Measurements from ENCODE around the gene TJP3.

TJP3 gene

DNA sequence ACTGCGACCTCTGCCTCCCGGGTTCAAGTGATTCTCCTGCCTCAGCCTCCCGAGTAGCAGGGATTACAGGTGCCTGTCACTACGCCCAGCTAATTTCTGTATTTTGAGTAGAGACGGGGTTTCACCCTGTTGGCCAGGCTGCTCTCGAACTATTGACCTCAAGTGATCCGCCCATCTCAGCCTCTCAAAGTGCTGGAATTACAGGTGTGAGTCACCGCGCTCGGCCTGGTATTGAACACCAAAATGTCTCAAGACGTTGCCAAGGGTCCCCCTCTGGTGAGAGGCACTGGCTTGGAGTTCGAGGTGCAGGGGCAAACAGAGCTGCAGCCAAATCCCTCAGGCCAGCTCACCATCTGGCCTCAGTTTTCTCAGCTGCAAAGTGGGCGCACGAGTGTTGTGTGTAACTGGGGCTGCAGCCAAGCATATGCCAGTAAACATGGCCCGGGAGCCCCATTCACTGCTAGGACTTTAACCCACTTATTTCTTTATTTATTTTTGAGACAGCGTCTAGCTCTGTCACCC, 8.0 kb downstream of the TJP3 start:
- DNase-seq (ENCODE audit: low spot score): no peak

DNA sequence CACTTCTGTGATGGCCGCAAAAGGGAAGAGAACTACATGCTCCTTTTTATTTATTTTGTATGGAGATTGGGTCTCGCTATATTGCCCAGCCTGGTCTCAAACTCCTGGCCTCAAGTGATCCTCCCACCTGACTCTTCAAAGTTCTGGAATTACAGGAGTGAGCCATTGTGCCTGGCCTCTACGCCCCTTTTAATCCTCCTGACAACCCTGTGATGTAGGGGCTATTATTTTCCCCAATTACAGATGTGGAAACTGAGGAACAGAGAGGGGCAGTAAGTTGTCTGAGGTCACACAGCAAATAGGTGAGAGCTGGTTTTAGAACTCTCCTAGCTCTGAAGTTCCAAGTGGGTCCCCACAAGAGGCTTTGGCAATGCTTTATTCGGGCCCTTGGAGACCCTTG, 11.7 kb downstream of the TJP3 start:
- no peak for DNase-seq (ENCODE audit: low spot score)

DNA sequence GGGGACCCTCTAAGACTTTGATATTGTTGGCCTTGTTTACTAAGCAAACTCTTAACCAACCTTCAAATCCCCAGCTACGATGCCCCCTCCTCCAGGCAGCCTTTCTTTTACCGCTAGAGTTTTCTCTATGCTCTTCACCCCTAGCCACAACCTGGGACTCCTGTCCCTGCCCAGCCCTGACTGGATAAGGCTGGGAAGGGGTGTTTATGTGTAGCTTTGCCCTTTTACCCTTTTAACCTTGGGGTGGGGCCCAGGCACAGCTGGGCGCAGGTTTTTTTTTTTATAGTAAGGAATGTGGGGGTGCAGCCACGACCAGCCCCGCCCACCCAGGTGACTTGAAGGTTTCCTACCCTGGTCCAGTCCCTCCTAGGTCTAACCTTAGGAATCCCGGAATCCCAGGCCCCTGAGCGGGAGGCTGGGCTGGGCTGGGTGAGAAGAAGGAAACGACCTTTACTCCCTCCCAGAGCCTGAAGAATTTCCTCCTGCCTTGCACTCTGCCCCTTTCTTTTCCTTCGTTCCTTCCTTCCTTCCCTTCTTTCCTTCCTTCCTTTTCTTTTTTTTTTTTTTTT, 12.2 kb downstream of the TJP3 start:
- no peak for DNase-seq (ENCODE audit: low spot score)

DNA sequence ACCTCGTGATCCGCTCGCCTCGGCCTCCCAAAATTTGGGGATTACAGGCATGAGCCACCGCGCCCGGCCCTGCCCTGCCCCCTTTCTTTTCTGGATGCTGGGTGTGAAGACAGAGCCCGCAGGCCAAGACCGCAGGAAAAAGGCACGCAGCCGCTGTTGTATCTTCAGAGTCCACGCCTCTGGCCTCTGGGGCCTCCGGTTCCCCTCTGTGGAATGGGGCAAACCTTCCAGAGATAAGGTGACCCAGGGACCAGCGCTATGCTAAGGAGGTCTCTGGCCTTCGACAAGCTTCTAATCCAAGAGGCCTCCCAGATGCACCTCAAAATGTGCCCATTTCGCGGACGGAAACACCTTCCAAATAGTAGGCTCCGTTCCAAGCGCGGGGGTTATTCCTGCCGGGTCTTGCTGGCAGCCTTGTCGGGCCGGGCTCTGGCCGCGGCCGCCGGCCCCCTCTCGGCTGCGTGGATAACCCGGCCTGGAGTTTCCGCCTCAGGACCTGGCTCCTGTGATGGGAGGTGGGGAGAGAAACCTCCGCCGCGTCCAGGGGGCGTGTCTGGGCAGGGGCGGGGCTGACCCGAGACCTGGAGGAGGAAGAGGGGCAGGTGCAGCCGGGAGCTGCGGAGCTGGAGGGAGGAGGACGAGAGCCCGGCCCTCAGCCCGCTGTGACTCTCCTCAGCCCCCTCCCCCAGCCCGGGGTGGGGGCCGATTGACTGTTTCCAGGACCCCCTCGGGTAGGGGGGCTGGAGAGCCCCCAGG, 13.1 kb downstream of the TJP3 start:
- DNase-seq (ENCODE audit: low spot score): peak; percentile 91

DNA sequence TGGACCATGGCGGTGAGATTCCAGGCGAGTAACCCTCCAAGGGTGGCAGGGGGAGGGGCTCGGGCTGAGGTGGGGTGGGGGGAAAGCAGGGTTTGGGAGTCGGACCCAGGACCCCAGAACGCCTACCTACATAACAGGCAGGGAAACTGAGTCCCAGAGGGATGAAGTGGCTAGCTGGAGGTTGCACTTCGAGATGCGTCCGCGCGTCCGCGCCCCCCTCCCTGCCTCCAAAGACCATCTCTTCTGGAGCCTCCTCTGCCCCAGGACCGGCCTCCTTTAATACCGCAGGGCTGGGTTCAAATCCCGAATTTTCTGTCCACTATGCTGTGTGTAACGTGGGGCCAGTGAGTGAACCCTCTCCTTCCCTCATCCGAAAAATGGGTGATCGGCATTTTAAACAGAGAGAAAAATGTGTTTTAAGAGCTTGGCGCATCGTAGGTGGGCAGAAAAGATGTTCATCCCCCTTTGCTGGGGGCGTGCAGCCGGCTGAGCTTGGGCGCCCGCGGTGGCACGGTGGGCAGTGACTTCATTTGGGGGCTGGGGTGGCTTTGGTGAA, 13.8 kb downstream of the TJP3 start:
- no peak for DNase-seq (ENCODE audit: low spot score)

DNA sequence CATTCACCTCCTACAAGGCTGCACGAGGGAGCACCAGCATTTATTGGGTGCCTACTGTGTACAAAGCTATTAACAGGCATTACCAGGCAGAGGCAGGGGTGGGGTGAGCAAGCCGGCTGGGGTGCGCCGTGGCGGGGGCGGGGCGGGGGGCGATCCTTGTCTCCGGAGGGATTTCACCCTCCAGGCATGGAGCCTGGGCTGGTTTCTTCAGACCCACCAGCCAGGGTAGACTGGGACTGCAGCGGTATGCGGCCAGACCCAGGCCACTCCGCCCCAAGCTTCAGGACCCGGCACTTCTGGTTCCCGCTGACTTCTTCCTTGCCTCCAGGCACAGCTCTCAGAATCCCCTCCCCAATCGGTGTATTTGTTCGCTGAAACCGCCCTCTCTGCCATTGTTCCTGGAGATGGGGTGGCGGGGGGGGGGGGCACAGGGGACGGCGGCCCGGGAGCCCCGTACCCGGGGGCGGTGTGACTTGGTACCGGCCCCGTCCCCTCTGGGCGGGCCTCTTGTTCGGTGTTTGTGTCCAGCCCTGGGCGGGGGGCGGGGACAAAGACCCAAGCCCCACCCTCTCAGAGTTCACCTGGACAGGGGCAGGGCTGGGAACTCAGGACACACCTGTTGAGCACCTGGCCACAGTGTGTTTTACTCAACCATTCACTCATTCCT, 14.4 kb downstream of the TJP3 start:
- no peak for DNase-seq (ENCODE audit: low spot score)

DNA sequence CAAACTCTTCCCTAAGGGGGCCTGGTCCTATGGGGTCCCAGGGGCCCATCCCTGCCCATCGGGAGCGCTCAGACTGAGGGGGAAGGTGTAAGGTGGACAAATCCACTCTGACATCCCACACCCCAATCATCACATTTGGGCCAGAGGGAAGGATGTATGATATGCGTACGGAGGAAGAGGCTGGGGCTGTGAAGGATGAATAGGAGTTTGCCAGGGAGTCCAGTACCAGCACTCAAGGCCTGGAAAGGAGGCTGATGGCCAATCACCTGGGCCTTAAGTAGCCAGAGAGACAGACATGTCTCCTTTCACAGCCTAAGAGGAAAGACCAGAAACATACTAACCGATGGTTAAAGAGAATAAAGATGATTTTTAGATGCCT, 14.9 kb downstream of the TJP3 start:
- no peak for DNase-seq (ENCODE audit: low spot score)

DNA sequence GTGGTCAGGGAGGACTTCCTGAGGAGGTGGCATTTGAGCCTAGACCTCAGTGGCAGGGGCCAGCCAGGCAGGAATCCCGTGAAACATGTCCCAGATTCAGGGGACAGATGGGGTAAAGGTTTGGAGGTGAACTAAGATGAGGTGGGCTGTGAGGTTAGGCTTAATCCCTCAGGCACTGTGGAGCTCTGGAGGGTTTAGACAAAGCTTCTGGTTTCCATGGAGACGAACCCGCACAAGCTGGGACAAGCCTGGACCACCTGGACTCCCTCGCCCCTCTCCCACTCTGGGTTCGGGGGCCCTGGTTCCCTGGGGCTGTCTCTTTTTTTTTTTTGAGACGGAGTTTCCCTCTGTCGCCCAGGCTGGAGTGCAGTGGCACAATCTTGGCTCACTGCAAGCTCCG, 15.7 kb downstream of the TJP3 start:
- DNase-seq (ENCODE audit: low spot score): no peak

DNA sequence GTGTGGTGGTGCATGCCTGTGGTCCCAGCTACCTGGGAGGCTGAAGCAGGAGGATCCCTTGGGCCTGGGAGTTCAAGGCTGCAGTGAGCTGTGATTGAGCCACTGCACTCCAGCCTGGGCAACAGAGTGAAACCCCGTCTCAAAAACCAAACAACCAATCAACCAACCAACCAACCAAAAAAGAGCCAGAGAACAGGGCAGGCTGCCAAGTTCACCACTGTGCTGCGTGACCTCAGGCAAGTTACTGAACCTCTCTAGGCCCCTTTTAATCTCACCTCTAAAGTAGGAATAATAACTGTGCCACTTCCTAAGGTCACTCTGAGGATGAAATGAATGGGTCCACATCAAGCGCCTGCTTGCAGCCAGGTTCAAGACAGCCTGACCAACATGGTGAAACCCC, 16.9 kb downstream of the TJP3 start:
- DNase-seq (ENCODE audit: low spot score): no peak

DNA sequence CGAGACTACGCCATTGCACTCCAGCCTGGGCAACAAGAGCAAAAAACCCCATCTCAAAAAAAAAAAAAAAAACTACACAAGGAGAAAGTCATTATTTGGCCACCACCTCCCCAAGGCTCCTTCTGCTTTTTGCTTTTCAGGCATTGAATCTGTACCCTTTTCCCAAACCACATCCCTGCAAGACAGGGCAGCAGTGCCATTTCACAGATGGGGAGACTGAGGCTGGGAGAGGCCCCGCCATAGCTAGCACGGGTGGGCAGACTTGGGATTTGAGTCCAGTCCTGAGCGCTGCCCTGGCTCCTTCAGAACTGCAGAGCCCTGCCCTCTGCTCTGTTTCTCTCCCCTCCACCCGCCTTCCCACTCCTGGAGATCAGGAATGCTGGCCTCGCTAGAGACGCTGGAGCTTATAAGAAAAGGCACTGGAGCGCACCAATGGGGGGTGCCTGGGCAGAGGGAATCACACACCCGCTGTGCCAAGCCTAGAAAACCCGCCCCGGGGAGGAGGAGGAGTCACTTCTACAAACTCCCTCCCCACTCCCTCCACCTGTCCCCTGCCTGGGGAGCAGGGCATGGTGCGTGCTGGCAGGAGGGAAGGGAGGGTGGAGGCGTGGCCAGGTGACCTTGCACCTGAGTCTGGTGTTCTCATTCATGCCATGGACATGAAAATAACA, 17.6 kb downstream of the TJP3 start:
- no peak for DNase-seq (ENCODE audit: low spot score)

DNA sequence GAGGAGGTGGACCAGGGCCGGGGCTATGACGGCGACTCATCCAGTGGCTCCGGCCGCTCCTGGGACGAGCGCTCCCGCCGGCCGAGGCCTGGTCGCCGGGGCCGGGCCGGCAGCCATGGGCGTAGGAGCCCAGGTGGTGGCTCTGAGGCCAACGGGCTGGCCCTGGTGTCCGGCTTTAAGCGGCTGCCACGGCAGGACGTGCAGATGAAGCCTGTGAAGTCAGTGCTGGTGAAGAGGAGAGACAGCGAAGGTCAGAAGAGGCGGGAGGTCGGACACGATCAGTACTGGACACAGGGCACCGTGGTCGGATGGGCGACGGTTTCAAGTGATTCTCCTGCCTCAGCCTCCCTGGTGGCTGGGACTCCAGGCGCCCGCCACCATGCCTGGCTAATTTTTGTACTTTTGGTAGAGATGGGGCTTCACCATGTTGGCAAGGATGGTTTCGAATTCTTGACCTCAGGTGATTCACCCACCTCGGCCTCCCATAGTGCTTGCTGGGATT, 22.3 kb downstream of the TJP3 start:
- DNase-seq (ENCODE audit: low spot score): no peak

DNA sequence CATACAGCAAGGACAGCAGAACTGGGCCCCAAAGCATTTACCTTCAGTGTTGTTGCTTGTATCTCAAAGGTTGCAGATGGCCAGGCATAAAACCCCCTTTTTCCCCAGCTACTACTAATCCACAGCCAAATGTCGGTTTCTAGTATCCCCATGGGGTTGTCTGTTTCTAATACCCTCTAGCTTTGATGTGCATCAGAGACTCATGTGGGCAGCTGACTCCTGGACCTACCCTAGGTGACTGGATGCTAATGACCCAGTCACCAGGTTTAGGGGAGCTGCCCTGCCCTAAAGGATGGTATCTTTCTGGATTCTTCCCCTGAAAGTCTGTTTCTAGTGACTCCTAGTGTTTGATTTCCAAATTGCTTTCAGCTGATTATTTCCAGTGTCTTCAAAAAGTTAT, 23.9 kb downstream of the TJP3 start:
- DNase-seq (ENCODE audit: low spot score): peak; percentile 35

DNA sequence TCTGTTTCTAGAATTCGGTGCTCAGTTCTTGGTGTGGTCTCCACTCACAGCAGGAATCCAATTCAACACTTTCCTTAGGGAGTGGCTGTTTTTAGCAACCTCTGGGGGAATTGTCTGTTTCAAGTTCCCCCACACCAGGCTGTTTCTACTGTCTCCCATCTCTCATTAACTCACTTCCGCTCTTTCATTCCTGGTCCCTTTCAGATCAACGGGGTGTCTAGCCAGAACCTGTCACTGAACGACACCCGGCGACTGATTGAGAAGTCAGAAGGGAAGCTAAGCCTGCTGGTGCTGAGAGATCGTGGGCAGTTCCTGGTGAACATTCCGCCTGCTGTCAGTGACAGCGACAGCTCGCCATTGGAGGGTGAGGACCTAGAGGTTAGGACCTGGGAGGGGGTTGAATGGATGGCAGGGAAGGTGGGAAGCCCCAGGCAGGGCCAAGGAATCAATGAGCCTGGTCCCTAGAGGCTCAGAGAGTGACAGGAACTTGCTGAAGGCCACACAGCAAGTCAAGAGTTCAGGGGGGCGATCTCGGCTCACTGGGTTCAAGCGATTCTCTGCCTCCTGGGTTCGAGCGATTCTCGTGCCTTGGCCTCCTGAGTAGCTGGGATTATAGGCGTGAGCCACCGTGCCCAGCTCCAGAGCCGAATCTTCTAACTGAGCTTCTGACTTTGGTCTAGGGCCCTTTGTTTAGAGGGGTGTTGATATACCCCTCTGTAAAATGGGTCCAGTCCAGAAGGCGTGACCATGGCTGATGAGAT, 25.5 kb downstream of the TJP3 start:
- DNase-seq (ENCODE audit: low spot score): no peak

DNA sequence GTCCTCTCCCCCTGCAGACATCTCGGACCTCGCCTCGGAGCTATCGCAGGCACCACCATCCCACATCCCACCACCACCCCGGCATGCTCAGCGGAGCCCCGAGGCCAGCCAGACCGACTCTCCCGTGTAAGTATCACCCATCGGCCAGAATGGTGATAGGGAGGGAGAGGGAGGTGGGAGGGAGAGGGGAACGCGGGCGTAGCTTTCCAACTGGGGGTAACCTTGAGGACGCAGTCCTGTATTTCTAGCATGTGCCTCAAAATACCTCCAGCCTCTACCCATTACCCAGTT, 26.1 kb downstream of the TJP3 start:
- DNase-seq (ENCODE audit: low spot score): no peak

DNA sequence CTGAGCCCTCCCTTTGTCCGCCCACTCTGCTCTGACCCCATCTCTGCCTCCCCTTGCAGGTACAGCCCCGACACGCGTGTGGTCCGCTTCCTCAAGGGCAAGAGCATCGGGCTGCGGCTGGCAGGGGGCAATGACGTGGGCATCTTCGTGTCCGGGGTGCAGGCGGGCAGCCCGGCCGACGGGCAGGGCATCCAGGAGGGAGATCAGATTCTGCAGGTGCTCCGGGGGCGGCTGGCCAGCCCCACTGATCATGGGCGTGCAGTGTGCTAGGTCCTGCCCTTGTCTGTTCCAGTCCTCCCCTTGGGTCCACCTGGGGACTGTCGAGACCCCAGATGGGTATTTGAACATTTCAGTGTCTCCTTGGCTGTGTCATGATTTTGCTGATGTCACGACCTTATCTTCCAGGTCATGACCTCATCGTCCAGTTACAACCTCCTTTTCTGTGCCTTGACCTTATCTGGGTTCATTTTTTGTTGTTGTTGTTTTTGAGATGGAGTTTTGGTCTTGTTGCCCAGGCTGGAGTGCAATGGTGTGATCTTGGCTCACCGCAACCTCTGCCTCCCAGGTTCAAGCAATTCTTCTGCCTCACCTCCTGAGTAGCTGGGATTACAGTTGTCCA, 28.0 kb downstream of the TJP3 start:
- no peak for DNase-seq (ENCODE audit: low spot score)

DNA sequence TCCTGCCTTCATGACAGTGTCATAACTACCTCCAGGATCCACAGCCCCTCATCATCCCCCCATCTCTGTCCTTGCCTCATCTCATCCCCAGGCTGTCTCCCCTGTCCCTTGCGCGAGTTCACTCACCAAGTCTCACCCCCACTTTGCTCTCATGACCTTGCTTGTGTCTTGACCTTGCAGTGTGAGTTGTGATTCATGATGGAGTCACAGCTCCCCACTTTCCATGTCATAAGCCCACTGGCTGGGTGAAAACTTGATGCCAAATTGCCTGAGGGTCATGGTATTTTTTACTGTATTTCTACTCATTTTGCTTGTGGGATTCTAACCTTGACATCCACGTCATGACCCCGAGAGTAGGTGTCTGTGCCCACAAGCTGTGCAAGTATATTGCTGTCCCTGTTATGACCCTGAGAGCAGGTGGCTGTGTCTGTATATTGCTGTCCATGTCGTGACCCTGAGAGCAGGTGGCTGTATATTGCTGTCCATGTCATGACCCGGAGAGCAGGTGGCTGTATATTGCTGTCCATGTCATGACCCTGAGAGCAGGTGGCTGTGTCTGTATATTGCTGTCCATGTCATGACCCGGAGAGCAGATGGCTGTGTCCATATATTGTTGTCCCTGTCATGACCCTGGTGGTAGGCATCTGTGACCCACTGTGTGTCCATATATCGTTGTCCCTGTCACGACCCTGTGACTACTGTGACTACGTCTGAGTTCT, 29.5 kb downstream of the TJP3 start:
- DNase-seq (ENCODE audit: low spot score): no peak

DNA sequence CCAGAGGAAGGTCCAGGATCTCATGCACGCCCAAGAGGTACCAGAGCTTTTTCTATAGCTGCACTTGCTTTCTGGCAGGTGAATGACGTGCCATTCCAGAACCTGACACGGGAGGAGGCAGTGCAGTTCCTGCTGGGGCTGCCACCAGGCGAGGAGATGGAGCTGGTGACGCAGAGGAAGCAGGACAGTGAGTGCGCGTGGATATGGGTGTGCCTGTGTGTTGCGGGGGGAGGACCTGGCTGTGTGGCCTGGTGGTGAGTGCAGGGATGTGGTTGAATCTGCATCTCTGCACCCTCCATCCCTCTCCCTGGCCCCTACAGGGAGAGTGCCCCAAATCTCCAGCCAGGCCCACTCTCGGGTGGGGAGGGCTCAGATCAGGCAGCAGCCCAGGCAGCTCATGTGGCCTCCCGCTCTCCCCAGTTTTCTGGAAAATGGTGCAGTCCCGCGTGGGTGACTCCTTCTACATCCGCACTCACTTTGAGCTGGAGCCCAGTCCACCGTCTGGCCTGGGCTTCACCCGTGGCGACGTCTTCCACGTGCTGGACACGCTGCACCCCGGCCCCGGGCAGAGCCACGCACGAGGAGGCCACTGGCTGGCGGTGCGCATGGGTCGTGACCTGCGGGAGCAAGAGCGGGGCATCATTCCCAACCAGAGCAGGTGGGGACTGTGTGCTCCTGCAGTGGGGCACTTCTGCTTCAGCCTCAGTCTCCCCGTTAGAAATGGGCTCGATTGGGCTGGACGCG, 30.5 kb downstream of the TJP3 start:
- DNase-seq (ENCODE audit: low spot score): no peak

DNA sequence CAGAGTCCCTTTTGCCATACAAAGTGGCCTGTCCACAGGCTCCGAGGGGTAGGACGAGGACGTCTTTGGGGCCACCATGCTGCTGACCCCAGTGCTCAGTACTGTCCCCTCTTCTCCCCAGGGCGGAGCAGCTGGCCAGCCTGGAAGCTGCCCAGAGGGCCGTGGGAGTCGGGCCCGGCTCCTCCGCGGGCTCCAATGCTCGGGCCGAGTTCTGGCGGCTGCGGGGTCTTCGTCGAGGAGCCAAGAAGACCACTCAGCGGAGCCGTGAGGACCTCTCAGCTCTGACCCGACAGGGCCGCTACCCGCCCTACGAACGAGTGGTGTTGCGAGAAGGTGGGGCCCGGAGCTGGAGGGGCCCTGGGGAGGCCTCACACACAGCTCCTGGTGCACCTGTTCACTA, 32.2 kb downstream of the TJP3 start:
- DNase-seq (ENCODE audit: low spot score): no peak

DNA sequence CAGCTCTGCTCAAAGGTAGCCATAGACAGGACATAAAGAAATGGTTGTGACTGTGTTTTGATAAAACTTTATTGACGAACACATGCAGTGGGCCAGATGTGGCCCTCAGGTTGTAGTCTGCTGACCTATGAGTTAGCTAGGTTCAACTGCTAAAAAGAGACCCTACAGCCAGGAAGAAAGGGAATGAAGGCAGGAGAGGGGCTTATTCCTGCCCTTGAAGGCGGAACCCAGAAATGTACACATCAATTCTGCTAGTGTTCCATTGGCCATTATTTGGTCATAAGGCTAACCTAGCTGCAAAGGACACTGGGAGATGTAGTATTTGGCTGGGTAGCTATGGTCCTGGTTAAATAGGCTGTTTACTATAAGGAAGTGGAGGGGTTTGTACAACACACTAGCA, 35.3 kb downstream of the TJP3 start:
- peak; percentile 84 for DNase-seq (ENCODE audit: low spot score)
